Activated CD8-positive, alpha-beta T cell treated with anti-CD3 and anti-CD28 coated beads for 36 hours (primary cell): ENCODE data around the gene SYT15. TPM values are rescaled to one million over a fixed set of nuclear protein-coding genes. Genes with fewer than 3 reads are reported as not detected.
"Not testable (repeated sequence)": the region's sequence is repeated elsewhere in the genome, so short reads cannot be mapped to it uniquely, and the experiment has no call there.

Source experiments
- ATAC-seq: fragments of 200-7000 bp; cut with Tn5 transposase; one replicate; pipeline ENCODE4 v1.10.0; 2021; ENCODE audit warnings: mild to moderate bottlenecking, moderate library complexity
- CTCF ChIA-PET: fragments of 350-600 bp; sonication (Branson Sonifier 250); formaldehyde crosslinking; loops from one replicate; lab custom pipeline; 2021; ENCODE audit warnings: antibody characterized with exemption; lab: Charles Lee
- POLR2A ChIA-PET: fragments of 350-600 bp; sonication (Branson Sonifier 250); formaldehyde crosslinking; loops from one replicate; lab custom pipeline; 2021; ENCODE audit warnings: antibody characterized with exemption; lab: Charles Lee
- DNase-seq: peaks from one replicate; pipeline ENCODE4 v3.0.0-alpha.2; 2020
- H3K27ac Mint-ChIP-seq: one replicate; pipeline ENCODE4 v1.8.0; 2021; ENCODE audit warnings: mild to moderate bottlenecking, mixed read lengths
- H3K27me3 Mint-ChIP-seq: one replicate; pipeline ENCODE4 v1.8.0; 2021; ENCODE audit warnings: mixed read lengths
- H3K36me3 Mint-ChIP-seq: one replicate; pipeline ENCODE4 v1.8.0; 2021; ENCODE audit warnings: low read depth, mixed read lengths
- H3K4me1 Mint-ChIP-seq: one replicate; pipeline ENCODE4 v1.8.0; 2021; ENCODE audit warnings: low read depth, mixed read lengths
- H3K4me3 Mint-ChIP-seq: one replicate; pipeline ENCODE4 v1.8.0; 2021; ENCODE audit warnings: mild to moderate bottlenecking, moderate library complexity, mixed read lengths
- H3K9me3 Mint-ChIP-seq: one replicate; pipeline ENCODE4 v1.8.0; 2021; ENCODE audit warnings: mixed read lengths
- intact Hi-C: fragments of 100-400 bp; cut with micrococcal nuclease; formaldehyde crosslinking; loops from one replicate; pipeline ENCODE4 v1.10.0; 2022
- total RNA-seq, 2 experiments: library from RNA; stranded (reverse); gene quantifications; one replicate each; pipeline ENCODE4 v1.2.3, GENCODE V29; 2021

Gene SYT15
- total RNA-seq, 2 experiments from 2014 or later = 0.59 to 0.98 TPM

- ATAC-seq, H3K27ac Mint-ChIP-seq, H3K9me3 Mint-ChIP-seq, H3K4me3 Mint-ChIP-seq, H3K27me3 Mint-ChIP-seq, H3K36me3 Mint-ChIP-seq, H3K4me1 Mint-ChIP-seq, CTCF ChIA-PET, DNase-seq, POLR2A ChIA-PET, intact Hi-C loops: not testable (repeated sequence)
Observed at GRCh38 chr10:46640005-46640404, 61.1 kb downstream of the SYT15 start.

Other genes starting within 250 kb of the SYT15 start
- not detected for gene ANXA8L1, start 203.4 kb upstream of the SYT15 start, total RNA-seq
- gene NPY4R, start 113.2 kb upstream of the SYT15 start, total RNA-seq = not detected
- gene GPRIN2, start 22.5 kb upstream of the SYT15 start, total RNA-seq = not detected